Measurements from ENCODE around the gene PLA2G12A.
A peak's percentile ranks its signal among the peaks of the same experiment; 100 is the strongest.

PLA2G12A gene

GRCh38 chr4:109729718-109730618 is at the start of gene PLA2G12A:
Gene PLA2G12A, minus strand, starts transcription at chr4:109730070. Its CDS starts 261 bp downstream, at chr4:109729809.
- peak in 13 of 14 donors; percentile 44 to 81 (median 66) for DNase-seq

DNA sequence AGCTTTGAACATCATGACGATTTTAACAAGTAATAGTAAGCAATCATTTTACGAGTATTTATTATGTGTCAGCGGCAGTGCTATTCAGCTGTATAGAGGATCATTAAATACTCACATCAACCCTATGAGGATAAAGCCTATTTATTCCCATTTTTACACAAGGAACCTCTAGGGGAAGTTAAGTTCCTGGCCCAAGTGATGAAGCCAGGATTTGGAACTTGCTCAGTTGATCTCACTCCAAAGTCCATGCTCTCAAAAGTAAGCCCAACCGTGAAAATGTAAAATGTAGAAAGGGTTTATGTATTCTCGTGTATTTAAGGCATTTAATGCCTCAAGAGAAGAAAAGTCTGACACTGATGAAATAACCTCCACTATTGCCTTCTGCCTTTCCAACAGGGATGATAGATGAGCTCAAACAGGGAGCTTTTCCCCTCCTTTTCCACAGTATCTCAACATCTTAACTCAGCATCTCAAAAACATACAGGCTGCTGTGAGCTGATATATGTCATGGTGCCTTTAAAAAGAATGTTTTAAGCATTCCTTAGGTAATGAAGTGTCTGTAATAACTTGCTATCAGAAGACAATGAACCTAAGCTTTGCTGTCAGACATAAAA is 35.0 kb upstream of the PLA2G12A start:
- no peak for DNase-seq

DNA sequence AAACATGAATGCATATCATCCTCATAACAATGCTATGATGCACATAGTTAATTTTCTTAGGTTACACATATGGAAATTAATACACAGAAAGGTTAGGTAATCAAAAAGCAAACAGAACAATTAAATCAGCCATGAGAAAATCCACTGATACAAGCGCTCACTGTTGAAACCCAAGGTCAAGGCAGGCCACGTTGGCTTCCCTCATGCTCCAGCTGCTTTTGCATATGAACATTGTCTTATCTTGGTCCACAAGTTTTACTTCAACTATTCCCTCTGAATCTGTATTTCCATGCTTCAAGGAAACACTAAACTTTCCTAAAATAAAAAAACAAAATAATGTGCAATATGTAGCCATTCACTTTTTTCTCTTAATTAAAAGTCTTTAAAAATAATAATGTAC is 34.5 kb upstream of the PLA2G12A start:
- DNase-seq, result no peak

DNA sequence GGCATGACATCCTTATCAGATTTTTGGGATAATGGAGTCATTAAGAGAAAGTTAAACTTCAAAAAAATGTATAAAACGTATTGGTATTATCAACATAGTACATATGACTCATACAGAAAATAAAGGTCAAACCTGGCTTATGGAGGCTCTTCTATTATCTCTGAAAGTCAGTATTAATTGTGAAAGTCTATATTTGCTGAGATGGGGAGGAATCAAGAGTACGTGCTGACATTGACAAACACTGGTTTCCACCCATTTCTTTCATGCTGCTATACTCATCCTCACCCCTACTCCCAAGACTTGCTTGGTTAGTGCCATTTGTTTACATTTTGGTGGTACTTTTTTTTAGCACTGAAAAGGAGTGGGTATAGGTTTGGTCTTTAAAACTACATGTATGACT is 30.8 kb upstream of the PLA2G12A start:
- DNase-seq, result no peak

- DNase-seq, result no peak
These were observed 25.8 kb upstream of the PLA2G12A start for GRCh38 chr4:109755656-109756055.

DNA sequence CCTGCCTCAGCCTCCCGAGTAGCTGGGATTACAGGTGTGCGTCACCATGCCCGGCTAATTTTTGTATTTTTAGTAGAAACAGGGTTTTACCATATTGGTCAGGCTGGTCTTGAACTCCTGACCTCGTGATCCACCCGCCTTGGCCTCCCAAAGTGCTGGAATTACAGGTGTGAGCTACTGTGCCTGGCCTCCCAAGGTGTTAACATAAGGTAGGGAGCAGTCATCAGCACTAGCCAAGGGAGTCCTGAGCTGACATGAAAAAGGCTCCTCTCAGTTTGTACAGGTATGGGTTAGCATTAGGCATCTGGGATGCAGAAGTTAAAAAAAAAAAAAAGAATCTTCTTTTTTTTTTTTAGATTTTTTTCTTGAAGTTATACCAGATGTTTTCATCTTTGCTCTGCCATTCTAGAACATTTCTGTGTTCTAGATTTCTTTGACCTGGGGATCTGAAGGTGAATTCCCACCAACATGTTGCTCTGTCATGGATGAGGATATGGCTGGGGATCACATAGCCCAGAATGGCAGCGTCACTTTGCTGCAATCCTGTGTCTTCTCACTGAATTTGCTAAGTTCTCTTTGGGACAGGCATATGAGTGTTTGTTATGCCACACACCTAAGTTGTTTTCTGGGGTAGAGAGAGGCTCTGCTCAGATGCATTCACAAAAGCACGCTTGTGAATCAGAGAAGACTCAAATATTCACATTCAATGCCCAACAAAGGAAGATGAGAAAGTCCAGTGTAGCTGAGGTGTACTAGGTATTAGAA is 24.4 kb upstream of the PLA2G12A start:
- DNase-seq, result no peak

GRCh38 chr4:109752525-109752924 is 22.7 kb upstream of the PLA2G12A start:
- DNase-seq, result no peak

- no peak for DNase-seq
These were observed 22.0 kb upstream of the PLA2G12A start for GRCh38 chr4:109751852-109752251.

DNA sequence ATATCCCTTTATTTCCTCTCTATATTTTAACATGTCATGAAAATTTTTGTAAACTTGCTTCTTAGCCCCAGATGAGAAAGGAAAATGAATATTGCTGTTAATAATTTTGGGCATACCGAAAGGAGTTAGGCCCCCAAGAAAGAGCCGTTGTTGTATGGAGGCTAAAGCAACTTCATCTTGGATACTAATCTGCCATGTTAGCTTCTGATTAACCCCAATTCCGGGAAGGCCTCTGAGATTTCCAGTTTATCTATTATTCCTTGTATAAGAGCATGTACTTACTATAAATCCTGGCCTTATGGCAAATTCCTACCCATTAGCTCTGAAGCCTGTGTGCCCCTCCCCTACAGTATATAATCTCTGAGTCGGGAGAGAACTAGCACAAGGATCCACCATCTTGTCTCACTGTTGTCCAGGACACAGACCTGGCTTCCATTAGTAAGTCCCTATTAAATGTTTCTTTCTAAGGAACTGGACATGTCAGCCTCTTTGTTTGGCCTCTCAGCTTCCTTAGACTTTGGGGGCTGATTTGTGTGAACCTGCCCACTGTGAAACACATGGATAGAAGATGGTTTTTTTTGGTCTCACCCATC is 20.9 kb upstream of the PLA2G12A start:
- DNase-seq, result no peak

GRCh38 chr4:109749388-109750082 is 19.7 kb upstream of the PLA2G12A start:
- DNase-seq, result no peak

GRCh38 chr4:109748114-109748513 is 18.2 kb upstream of the PLA2G12A start:
- DNase-seq, result no peak

DNA sequence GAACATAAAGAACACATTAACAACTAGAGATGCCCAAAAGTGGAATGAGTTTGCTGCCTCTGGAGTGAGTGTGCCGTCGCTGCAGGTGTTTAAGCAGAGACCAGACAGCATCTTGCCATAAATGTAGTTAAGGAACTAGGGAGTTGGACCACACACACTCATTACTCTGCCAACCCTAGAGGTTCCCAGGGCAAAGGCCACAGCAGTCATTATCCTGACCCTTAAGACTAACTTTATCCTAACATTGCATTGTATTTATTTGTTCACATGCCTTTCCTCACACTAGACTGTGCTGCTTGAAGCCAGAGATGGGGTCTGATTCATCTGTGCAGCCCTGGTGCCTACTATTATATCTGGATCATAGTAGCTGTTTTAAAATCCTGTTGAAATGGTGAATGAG is 16.9 kb upstream of the PLA2G12A start:
- DNase-seq, result no peak

- DNase-seq, result no peak
These were observed 16.0 kb upstream of the PLA2G12A start for GRCh38 chr4:109745830-109746229.

- no peak for DNase-seq
These were observed 9.7 kb upstream of the PLA2G12A start for GRCh38 chr4:109739547-109739946.

GRCh38 chr4:109738104-109738872 is 8.4 kb upstream of the PLA2G12A start:
- DNase-seq, result no peak

DNA sequence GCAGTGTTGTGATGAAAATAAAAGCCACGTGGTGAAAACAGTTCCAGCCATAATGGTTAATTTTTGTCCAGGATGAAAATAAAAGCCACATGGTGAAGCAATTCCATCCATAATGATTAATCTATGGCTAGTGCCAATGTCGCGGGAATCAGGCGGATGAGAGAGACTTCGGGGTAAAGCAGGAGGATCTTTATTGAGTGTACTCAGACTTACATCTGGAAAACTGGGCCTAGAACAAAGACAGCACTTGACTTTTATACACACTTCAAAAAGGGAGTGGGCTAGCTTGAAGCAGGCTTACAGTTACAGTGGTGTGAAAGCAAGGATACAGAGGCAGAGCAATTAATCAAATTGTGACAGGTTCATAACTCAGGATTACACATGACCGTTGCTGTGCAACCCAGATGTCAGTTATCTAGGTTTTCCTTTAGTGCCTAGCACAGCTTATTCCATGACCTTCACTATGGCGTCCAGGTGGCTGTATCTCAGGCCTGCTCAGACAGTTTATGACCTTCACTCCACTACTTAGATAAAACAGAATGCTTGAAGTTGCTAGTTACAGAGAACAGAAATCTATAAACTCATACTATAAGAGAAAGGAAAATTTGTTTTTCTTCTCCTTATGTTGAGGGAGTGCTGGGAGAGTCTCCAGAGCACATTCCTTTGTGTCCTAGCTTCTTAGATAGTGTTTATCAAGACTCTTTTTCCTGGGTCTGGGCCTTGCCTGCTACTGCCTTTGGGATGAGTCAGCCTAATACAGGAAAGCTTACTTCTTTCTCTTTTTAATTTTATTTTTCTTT is 5.9 kb upstream of the PLA2G12A start:
- DNase-seq, result no peak

DNA sequence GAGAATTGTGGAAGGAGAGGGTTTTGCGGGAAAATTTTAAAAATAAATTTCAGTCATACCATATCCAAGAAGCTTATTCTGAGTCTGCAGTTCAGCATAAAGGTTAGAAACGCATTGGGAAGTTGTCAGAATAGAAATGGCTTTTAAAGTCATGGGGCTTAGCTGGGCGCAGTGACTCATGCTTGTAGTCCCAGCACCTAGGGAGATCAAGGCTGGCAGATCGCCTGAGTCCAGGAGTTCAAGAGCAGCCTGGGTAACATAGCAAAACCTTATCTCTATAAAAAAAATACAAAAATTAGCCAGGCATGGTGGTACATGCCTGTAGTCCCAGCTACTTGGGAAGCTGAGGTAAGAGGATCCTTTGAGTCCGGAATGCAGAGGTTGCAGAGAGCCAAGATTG is 3.9 kb upstream of the PLA2G12A start:
- no peak for DNase-seq

- DNase-seq, result peak in 1 of 14 donors; percentile 23
These were observed 1.0 kb upstream of the PLA2G12A start for GRCh38 chr4:109730619-109731545.

- peak in 2 of 14 donors; percentile 32 to 36 for DNase-seq
These were observed 653 bp downstream of the PLA2G12A start for GRCh38 chr4:109729117-109729717.
